ENCODE measurements around the gene EFNA2.

DNA sequence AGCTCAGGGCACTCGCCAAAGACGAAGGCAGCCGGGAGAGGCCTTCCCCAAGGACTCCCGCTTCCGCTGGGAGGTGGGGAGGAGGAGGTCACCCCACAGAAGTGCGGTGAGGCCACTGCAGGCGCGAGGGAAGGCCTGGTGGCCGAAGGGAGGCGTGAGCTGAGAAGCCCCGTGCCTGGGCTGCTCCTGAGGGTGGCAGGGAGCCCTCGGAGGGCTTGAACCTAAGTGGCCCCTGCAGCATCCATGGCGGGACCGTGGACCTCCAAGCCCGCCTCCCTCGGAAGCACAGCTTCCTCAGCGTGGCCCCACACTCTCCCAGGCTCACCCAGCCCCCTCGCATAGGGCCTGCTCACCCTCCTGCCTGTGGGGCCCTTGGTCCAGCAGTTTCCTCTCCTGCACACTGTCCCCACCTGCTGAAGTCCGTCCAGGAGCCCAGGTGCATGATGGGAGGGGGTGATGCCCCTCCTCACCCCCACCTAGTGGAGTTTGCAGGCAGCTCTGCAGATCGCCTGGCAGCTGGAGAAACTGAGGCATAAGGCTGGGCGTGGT lies 25.9 kb downstream of the EFNA2 start:
- no peak for TF ChIP-seq POLR2A (IDR thresholded peaks at IDR 0.05)
- TF ChIP-seq CTCF (IDR thresholded peaks at IDR 0.05) = no peak
- no peak for TF ChIP-seq POLR2AphosphoS5 (IDR thresholded peaks at IDR 0.05; ENCODE audit: insufficient read depth in 1 of 2, low read depth in 1 of 2)

Data from vagina (tissue), 2 donors.